Endothelial cell of umbilical vein (primary cell): ENCODE measurements around the gene IFT27. TPM values are rescaled to one million over a fixed set of nuclear protein-coding genes. Genes with fewer than 3 reads are reported as not detected.

ENCODE experiments used
- BruUV-seq: library from RNA; stranded (reverse); fragments of 400-500 nt; replicated peaks from 2 replicates; lab custom pipeline; 2021; lab: Mats Ljungman, UMichigan
- CTCF ChIA-PET: fragments of 300-600, 350-600 bp; sonication (Branson Sonifier 250); formaldehyde crosslinking; loops from one replicate; lab custom pipeline; 2021; ENCODE audit warnings: antibody characterized with exemption, inconsistent platforms; lab: Charles Lee
- POLR2A ChIA-PET: fragments of 300-600, 350-600 bp; sonication (Branson Sonifier 250); formaldehyde crosslinking; loops from one replicate; lab custom pipeline; 2021; ENCODE audit warnings: antibody characterized with exemption, inconsistent platforms; lab: Charles Lee
- DNase-seq: peaks from one replicate; pipeline ENCODE4 v3.0.0-alpha.2; 2011; ENCODE audit warnings: low read depth, low spot score
- FAIRE-seq: peaks from 2 replicates; lab custom pipeline; 2011; peaks lifted over from hg19 to GRCh38; lab: Jason Lieb, UNC
- H2AFZ ChIP-seq: 2 replicates; pipeline ENCODE4 v1.6.0; 2012; ENCODE audit warnings: low read depth, low read length, control low read depth, inconsistent platforms
- H3K27ac ChIP-seq: 2 replicates; pipeline ENCODE4 v1.5.1; 2011; ENCODE audit warnings: low read depth, mild to moderate bottlenecking, control low read depth, low read length, moderate library complexity; ENCODE audit not compliant: insufficient read depth
- H3K27me3 ChIP-seq, 2 experiments: 2 replicates each; pipeline versions ENCODE4 v1.6.0 to v1.6.1; 2011; ENCODE audit warnings: low read length in 2 of 2, mixed read lengths in 1 of 2; ENCODE audit not compliant: control insufficient read depth in 2 of 2, insufficient read depth in 2 of 2
- H3K36me3 ChIP-seq, 2 experiments: 2 replicates in 1 of 2; 3 replicates in 1 of 2; pipeline ENCODE4 v1.5.1; 2011; ENCODE audit warnings: low read length in 2 of 2, mild to moderate bottlenecking in 1 of 2, moderate library complexity in 1 of 2; ENCODE audit not compliant: control insufficient read depth in 2 of 2, insufficient read depth in 2 of 2; ENCODE audit errors: extremely low read depth in 1 of 2
- H3K4me1 ChIP-seq: 3 replicates; pipeline ENCODE4 v1.5.1; 2011; ENCODE audit warnings: mild to moderate bottlenecking, low read length; ENCODE audit not compliant: control insufficient read depth, insufficient read depth; ENCODE audit errors: extremely low read depth
- H3K4me2 ChIP-seq: 2 replicates; pipeline ENCODE4 v1.6.1; 2011; ENCODE audit warnings: low read length, control low read depth, mixed read lengths; ENCODE audit not compliant: insufficient read depth
- H3K4me3 ChIP-seq, 3 experiments: fragments of 200-600 bp in 1 of 3; sonication (generic), shearing (Covaris generic) in 1 of 3; replicated peaks in 1 of 3; 2 replicates each; pipeline ENCODE4 v1.5.1; 2011 to 2016; ENCODE audit warnings: control low read depth in 3 of 3, low read length in 3 of 3, mild to moderate bottlenecking in 2 of 3, inconsistent platforms in 1 of 3, low read depth in 1 of 3, moderate library complexity in 1 of 3; ENCODE audit not compliant: insufficient read depth in 1 of 3
- H3K79me2 ChIP-seq: 2 replicates; pipeline ENCODE4 v1.6.0; 2012; ENCODE audit warnings: low read length, inconsistent platforms; ENCODE audit not compliant: control insufficient read depth, insufficient read depth
- H3K9ac ChIP-seq: replicated peaks from 2 replicates; pipeline ENCODE3; 2011; ENCODE audit warnings: low read length, control low read depth; ENCODE audit not compliant: insufficient read depth; ENCODE audit errors: extremely low read depth
- H3K9me1 ChIP-seq: replicated peaks from 3 replicates; pipeline ENCODE4 v1.6.0; 2011; ENCODE audit warnings: mild to moderate bottlenecking, low read length; ENCODE audit not compliant: control insufficient read depth, insufficient read depth; ENCODE audit errors: extremely low read depth
- H3K9me3 ChIP-seq: replicated peaks from 2 replicates; pipeline ENCODE4 v1.5.1; 2012; ENCODE audit warnings: low read length, inconsistent platforms; ENCODE audit not compliant: control insufficient read depth, insufficient read depth
- H4K20me1 ChIP-seq: replicated peaks from 2 replicates; pipeline ENCODE3; 2011; ENCODE audit warnings: mild to moderate bottlenecking, low read length; ENCODE audit not compliant: control insufficient read depth, insufficient read depth; ENCODE audit errors: extremely low read depth
- EZH2 ChIP-seq: IDR thresholded peaks from 2 replicates; pipeline ENCODE4 v1.6.1; 2012; ENCODE audit warnings: borderline replicate concordance, low read depth, mild to moderate bottlenecking, moderate library complexity, low read length, inconsistent platforms; ENCODE audit not compliant: severe bottlenecking
- FOS ChIP-seq: IDR thresholded peaks from 2 replicates; pipeline ENCODE4 v1.6.1; 2011; ENCODE audit warnings: mild to moderate bottlenecking, low read length, moderate library complexity, borderline replicate concordance; ENCODE audit not compliant: insufficient read depth
- GATA2 ChIP-seq: IDR thresholded peaks from 2 replicates; pipeline ENCODE4 v1.7.0; 2011; ENCODE audit warnings: low read depth, mild to moderate bottlenecking, moderate library complexity, mixed read lengths, low read length; ENCODE audit not compliant: insufficient read length, insufficient read depth
- JUN ChIP-seq: IDR thresholded peaks from 2 replicates; pipeline ENCODE4 v1.6.1; 2011; ENCODE audit warnings: borderline replicate concordance, low read depth; ENCODE audit not compliant: insufficient read length, insufficient read depth
- MYC ChIP-seq: IDR thresholded peaks from one replicate; pipeline ENCODE4 v1.6.1; 2011; ENCODE audit warnings: mild to moderate bottlenecking, low read depth, low read length
- POLR2A ChIP-seq: IDR thresholded peaks from 2 replicates; pipeline ENCODE4 v1.6.1; 2012; ENCODE audit warnings: low read depth, mild to moderate bottlenecking, control low read depth, low read length
- POLR2AphosphoS5 ChIP-seq: IDR thresholded peaks from 2 replicates; pipeline ENCODE4 v1.6.1; 2012; ENCODE audit warnings: low read depth, mild to moderate bottlenecking, control low read depth, low read length, moderate library complexity; ENCODE audit not compliant: insufficient read depth
- dilution Hi-C: fragments of 300-500 bp; cut with MboI; formaldehyde crosslinking; loops from one replicate; pipeline ENCODE4 v1.15.0; 2019; ENCODE audit warnings: low sequenced_read_pairs; ENCODE audit not compliant: extremely low pct_ligation_motif_present
- intact Hi-C: fragments of 100-400 bp; cut with micrococcal nuclease; formaldehyde crosslinking; loops from one replicate; pipeline ENCODE4 v1.10.0; 2022
- polyA plus RNA-seq, 4 experiments: library from polyadenylated mRNA; depleted of rRNA in 3 of 4; stranded (reverse) in 3 of 4; unstranded in 1 of 4; fragments of >200 nt; gene quantifications; 2 replicates each; pipeline versions ENCODE4 v1.2.1 to v1.2.3, GENCODE V29; 2011 to 2012; ENCODE audit warnings: missing spikeins in 1 of 4
- total RNA-seq: library from RNA; stranded (reverse); gene quantifications from 2 replicates; pipeline ENCODE4 v1.2.3, GENCODE V29; 2021
- TF ChIP-seq, protein P1 (sequence below): IDR thresholded peaks from 2 replicates; pipeline ENCODE4 v1.6.1; 2011; ENCODE audit not compliant: insufficient read depth, insufficient read length
- TF ChIP-seq, protein P2 (sequence below), 2 donors: IDR thresholded peaks; 1 replicate in 1 of 2; 2 replicates in 1 of 2; pipeline ENCODE4 v1.5.1; 2011; ENCODE audit warnings: low read length in 2 of 2, mild to moderate bottlenecking in 2 of 2, moderate library complexity in 2 of 2, control low read depth in 1 of 2, inconsistent platforms in 1 of 2, low read depth in 1 of 2; ENCODE audit not compliant: insufficient read depth in 1 of 2; ENCODE audit errors: extremely low read depth in 1 of 2

The IFT27 gene
- total and polyA plus RNA-seq, 2 donors (not counting 3 experiments of a cell fraction or from before 2014, with no cell fraction given): 29.9 to 33.7 TPM

DNA sequence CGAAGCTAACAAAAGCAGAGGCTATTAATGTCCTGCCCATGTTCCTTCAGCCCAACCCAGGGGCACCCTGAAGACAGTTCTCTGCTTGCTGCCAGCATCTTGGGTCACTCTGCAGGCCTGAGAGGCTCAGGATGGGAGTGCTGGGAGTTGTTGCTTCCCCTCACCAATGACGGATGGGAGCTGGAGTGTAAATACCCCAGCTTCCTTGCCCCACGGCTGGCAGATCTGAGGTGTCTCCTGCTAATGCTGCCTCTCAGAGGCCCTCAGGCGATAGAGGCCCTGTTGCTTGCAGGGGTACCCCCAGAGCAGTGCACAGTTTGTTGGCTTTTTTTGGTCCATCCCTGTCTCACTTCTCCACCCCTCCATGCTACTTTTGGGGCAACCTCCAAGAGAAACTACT is 32.9 kb downstream of the IFT27 start:
- H4K20me1 ChIP-seq: no peaks in the 10 kb centered on the region
- FAIRE-seq (no peak), DNase-seq (no peak)
- H3K9me1 ChIP-seq: no peaks in the 10 kb centered on the region
- H3K36me3 ChIP-seq: no peaks in the 10 kb centered on the region
- no TSS peak for BruUV-seq
- no peak overlapping the region for H3K4me2 ChIP-seq
- H3K4me3 ChIP-seq: no peak overlapping the region
- no peaks in the 10 kb centered on the region for H3K4me1 ChIP-seq
- no peak overlapping the region for H3K27ac ChIP-seq
- no peak overlapping the region for H3K9ac ChIP-seq
- H3K27me3 ChIP-seq: peaks cover 0 to 2% of the 10 kb centered on the region in 2 experiments
- CTCF ChIA-PET: interaction anchor here (1.4 to 1.5 kb wide), 2 partner anchors 10 to 20 kb away, joined by 4 to 5 read pairs; no protein-coding TSS in a partner anchor
- TF ChIP-seq FOS (no peak), POLR2A (no peak), POLR2AphosphoS5 (no peak), EZH2 (no peak), GATA2 (no peak), MYC (no peak), JUN (no peak)
- TF ChIP-seq, protein P1, sequence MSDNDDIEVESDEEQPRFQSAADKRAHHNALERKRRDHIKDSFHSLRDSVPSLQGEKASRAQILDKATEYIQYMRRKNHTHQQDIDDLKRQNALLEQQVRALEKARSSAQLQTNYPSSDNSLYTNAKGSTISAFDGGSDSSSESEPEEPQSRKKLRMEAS: no peak
- TF ChIP-seq, protein P2, sequence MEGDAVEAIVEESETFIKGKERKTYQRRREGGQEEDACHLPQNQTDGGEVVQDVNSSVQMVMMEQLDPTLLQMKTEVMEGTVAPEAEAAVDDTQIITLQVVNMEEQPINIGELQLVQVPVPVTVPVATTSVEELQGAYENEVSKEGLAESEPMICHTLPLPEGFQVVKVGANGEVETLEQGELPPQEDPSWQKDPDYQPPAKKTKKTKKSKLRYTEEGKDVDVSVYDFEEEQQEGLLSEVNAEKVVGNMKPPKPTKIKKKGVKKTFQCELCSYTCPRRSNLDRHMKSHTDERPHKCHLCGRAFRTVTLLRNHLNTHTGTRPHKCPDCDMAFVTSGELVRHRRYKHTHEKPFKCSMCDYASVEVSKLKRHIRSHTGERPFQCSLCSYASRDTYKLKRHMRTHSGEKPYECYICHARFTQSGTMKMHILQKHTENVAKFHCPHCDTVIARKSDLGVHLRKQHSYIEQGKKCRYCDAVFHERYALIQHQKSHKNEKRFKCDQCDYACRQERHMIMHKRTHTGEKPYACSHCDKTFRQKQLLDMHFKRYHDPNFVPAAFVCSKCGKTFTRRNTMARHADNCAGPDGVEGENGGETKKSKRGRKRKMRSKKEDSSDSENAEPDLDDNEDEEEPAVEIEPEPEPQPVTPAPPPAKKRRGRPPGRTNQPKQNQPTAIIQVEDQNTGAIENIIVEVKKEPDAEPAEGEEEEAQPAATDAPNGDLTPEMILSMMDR (IDR thresholded peaks at IDR 0.05; ENCODE audit: extremely low read depth in 1 of 2, insufficient read depth in 1 of 2, low read depth in 1 of 2, low read length in 2 of 2): no peak
- H3K79me2 ChIP-seq: no peaks in the 10 kb centered on the region
- intact Hi-C loops: no loop called here
- POLR2A ChIA-PET: no interaction called here
- no peaks in the 10 kb centered on the region for H3K9me3 ChIP-seq
- H2AFZ ChIP-seq: no peak overlapping the region
- dilution Hi-C loops: no loop called here
